Stimulated activated naive CD8-positive, alpha-beta T cell treated with anti-CD3 and anti-CD28 coated beads, Interleukin-15, Interleukin-2, amounts not matched to agents 100 U/mL and 50 U/mL, for 24 hours (primary cell): ENCODE measurements around the gene NGF.

Experiments used
- ATAC-seq: fragments of 150-1000 bp; cut with Tn5 transposase; one replicate; pipeline ENCODE4 v1.10.0; 2021
- DNase-seq: peaks from one replicate; pipeline ENCODE4 v3.0.0; 2021

The NGF gene

GRCh38 chr1:115237023-115237422, 101.0 kb downstream of the NGF start:
- ATAC-seq, result no peak
- DNase-seq, result no peak
